Endothelial cell of umbilical vein (primary cell): ENCODE data around the gene AKNA. TPM values are rescaled to one million over a fixed set of nuclear protein-coding genes. Genes with fewer than 3 reads are reported as not detected.

ENCODE experiments used
- BruUV-seq: library from RNA; stranded (reverse); fragments of 400-500 nt; replicated peaks from 2 replicates; lab custom pipeline; 2021; lab: Mats Ljungman, UMichigan
- CTCF ChIA-PET: fragments of 300-600, 350-600 bp; sonication (Branson Sonifier 250); formaldehyde crosslinking; loops from one replicate; lab custom pipeline; 2021; ENCODE audit warnings: antibody characterized with exemption, inconsistent platforms; lab: Charles Lee
- POLR2A ChIA-PET: fragments of 300-600, 350-600 bp; sonication (Branson Sonifier 250); formaldehyde crosslinking; loops from one replicate; lab custom pipeline; 2021; ENCODE audit warnings: antibody characterized with exemption, inconsistent platforms; lab: Charles Lee
- DNase-seq: peaks from one replicate; pipeline ENCODE4 v3.0.0-alpha.2; 2011; ENCODE audit warnings: low read depth, low spot score
- FAIRE-seq: peaks from 2 replicates; lab custom pipeline; 2011; peaks lifted over from hg19 to GRCh38; lab: Jason Lieb, UNC
- H2AFZ ChIP-seq: 2 replicates; pipeline ENCODE4 v1.6.0; 2012; ENCODE audit warnings: low read depth, low read length, control low read depth, inconsistent platforms
- H3K27ac ChIP-seq: 2 replicates; pipeline ENCODE4 v1.5.1; 2011; ENCODE audit warnings: low read depth, mild to moderate bottlenecking, control low read depth, low read length, moderate library complexity; ENCODE audit not compliant: insufficient read depth
- H3K27me3 ChIP-seq, 2 experiments: 2 replicates each; pipeline versions ENCODE4 v1.6.0 to v1.6.1; 2011; ENCODE audit warnings: low read length in 2 of 2, mixed read lengths in 1 of 2; ENCODE audit not compliant: control insufficient read depth in 2 of 2, insufficient read depth in 2 of 2
- H3K36me3 ChIP-seq, 2 experiments: 2 replicates in 1 of 2; 3 replicates in 1 of 2; pipeline ENCODE4 v1.5.1; 2011; ENCODE audit warnings: low read length in 2 of 2, mild to moderate bottlenecking in 1 of 2, moderate library complexity in 1 of 2; ENCODE audit not compliant: control insufficient read depth in 2 of 2, insufficient read depth in 2 of 2; ENCODE audit errors: extremely low read depth in 1 of 2
- H3K4me1 ChIP-seq: 3 replicates; pipeline ENCODE4 v1.5.1; 2011; ENCODE audit warnings: mild to moderate bottlenecking, low read length; ENCODE audit not compliant: control insufficient read depth, insufficient read depth; ENCODE audit errors: extremely low read depth
- H3K4me2 ChIP-seq: 2 replicates; pipeline ENCODE4 v1.6.1; 2011; ENCODE audit warnings: low read length, control low read depth, mixed read lengths; ENCODE audit not compliant: insufficient read depth
- H3K4me3 ChIP-seq, 3 experiments: fragments of 200-600 bp in 1 of 3; sonication (generic), shearing (Covaris generic) in 1 of 3; replicated peaks in 1 of 3; 2 replicates each; pipeline ENCODE4 v1.5.1; 2011 to 2016; ENCODE audit warnings: control low read depth in 3 of 3, low read length in 3 of 3, mild to moderate bottlenecking in 2 of 3, inconsistent platforms in 1 of 3, low read depth in 1 of 3, moderate library complexity in 1 of 3; ENCODE audit not compliant: insufficient read depth in 1 of 3
- H3K79me2 ChIP-seq: 2 replicates; pipeline ENCODE4 v1.6.0; 2012; ENCODE audit warnings: low read length, inconsistent platforms; ENCODE audit not compliant: control insufficient read depth, insufficient read depth
- H3K9ac ChIP-seq: replicated peaks from 2 replicates; pipeline ENCODE3; 2011; ENCODE audit warnings: low read length, control low read depth; ENCODE audit not compliant: insufficient read depth; ENCODE audit errors: extremely low read depth
- H3K9me1 ChIP-seq: replicated peaks from 3 replicates; pipeline ENCODE4 v1.6.0; 2011; ENCODE audit warnings: mild to moderate bottlenecking, low read length; ENCODE audit not compliant: control insufficient read depth, insufficient read depth; ENCODE audit errors: extremely low read depth
- H3K9me3 ChIP-seq: replicated peaks from 2 replicates; pipeline ENCODE4 v1.5.1; 2012; ENCODE audit warnings: low read length, inconsistent platforms; ENCODE audit not compliant: control insufficient read depth, insufficient read depth
- H4K20me1 ChIP-seq: replicated peaks from 2 replicates; pipeline ENCODE3; 2011; ENCODE audit warnings: mild to moderate bottlenecking, low read length; ENCODE audit not compliant: control insufficient read depth, insufficient read depth; ENCODE audit errors: extremely low read depth
- EZH2 ChIP-seq: IDR thresholded peaks from 2 replicates; pipeline ENCODE4 v1.6.1; 2012; ENCODE audit warnings: borderline replicate concordance, low read depth, mild to moderate bottlenecking, moderate library complexity, low read length, inconsistent platforms; ENCODE audit not compliant: severe bottlenecking
- FOS ChIP-seq: IDR thresholded peaks from 2 replicates; pipeline ENCODE4 v1.6.1; 2011; ENCODE audit warnings: mild to moderate bottlenecking, low read length, moderate library complexity, borderline replicate concordance; ENCODE audit not compliant: insufficient read depth
- GATA2 ChIP-seq: IDR thresholded peaks from 2 replicates; pipeline ENCODE4 v1.7.0; 2011; ENCODE audit warnings: low read depth, mild to moderate bottlenecking, moderate library complexity, mixed read lengths, low read length; ENCODE audit not compliant: insufficient read length, insufficient read depth
- JUN ChIP-seq: IDR thresholded peaks from 2 replicates; pipeline ENCODE4 v1.6.1; 2011; ENCODE audit warnings: borderline replicate concordance, low read depth; ENCODE audit not compliant: insufficient read length, insufficient read depth
- MYC ChIP-seq: IDR thresholded peaks from one replicate; pipeline ENCODE4 v1.6.1; 2011; ENCODE audit warnings: mild to moderate bottlenecking, low read depth, low read length
- POLR2A ChIP-seq: IDR thresholded peaks from 2 replicates; pipeline ENCODE4 v1.6.1; 2012; ENCODE audit warnings: low read depth, mild to moderate bottlenecking, control low read depth, low read length
- POLR2AphosphoS5 ChIP-seq: IDR thresholded peaks from 2 replicates; pipeline ENCODE4 v1.6.1; 2012; ENCODE audit warnings: low read depth, mild to moderate bottlenecking, control low read depth, low read length, moderate library complexity; ENCODE audit not compliant: insufficient read depth
- dilution Hi-C: fragments of 300-500 bp; cut with MboI; formaldehyde crosslinking; loops from one replicate; pipeline ENCODE4 v1.15.0; 2019; ENCODE audit warnings: low sequenced_read_pairs; ENCODE audit not compliant: extremely low pct_ligation_motif_present
- intact Hi-C: fragments of 100-400 bp; cut with micrococcal nuclease; formaldehyde crosslinking; loops from one replicate; pipeline ENCODE4 v1.10.0; 2022
- polyA plus RNA-seq, 4 experiments: library from polyadenylated mRNA; depleted of rRNA in 3 of 4; stranded (reverse) in 3 of 4; unstranded in 1 of 4; fragments of >200 nt; gene quantifications; 2 replicates each; pipeline versions ENCODE4 v1.2.1 to v1.2.3, GENCODE V29; 2011 to 2012; ENCODE audit warnings: missing spikeins in 1 of 4
- total RNA-seq: library from RNA; stranded (reverse); gene quantifications from 2 replicates; pipeline ENCODE4 v1.2.3, GENCODE V29; 2021
- TF ChIP-seq, protein P1 (sequence below): IDR thresholded peaks from 2 replicates; pipeline ENCODE4 v1.6.1; 2011; ENCODE audit not compliant: insufficient read depth, insufficient read length
- TF ChIP-seq, protein P2 (sequence below), 2 donors: IDR thresholded peaks; 1 replicate in 1 of 2; 2 replicates in 1 of 2; pipeline ENCODE4 v1.5.1; 2011; ENCODE audit warnings: low read length in 2 of 2, mild to moderate bottlenecking in 2 of 2, moderate library complexity in 2 of 2, control low read depth in 1 of 2, inconsistent platforms in 1 of 2, low read depth in 1 of 2; ENCODE audit not compliant: insufficient read depth in 1 of 2; ENCODE audit errors: extremely low read depth in 1 of 2

The AKNA gene
- total and polyA plus RNA-seq, 2 donors (not counting 3 experiments of a cell fraction or from before 2014, with no cell fraction given): 11.3 to 22.4 TPM

DNA sequence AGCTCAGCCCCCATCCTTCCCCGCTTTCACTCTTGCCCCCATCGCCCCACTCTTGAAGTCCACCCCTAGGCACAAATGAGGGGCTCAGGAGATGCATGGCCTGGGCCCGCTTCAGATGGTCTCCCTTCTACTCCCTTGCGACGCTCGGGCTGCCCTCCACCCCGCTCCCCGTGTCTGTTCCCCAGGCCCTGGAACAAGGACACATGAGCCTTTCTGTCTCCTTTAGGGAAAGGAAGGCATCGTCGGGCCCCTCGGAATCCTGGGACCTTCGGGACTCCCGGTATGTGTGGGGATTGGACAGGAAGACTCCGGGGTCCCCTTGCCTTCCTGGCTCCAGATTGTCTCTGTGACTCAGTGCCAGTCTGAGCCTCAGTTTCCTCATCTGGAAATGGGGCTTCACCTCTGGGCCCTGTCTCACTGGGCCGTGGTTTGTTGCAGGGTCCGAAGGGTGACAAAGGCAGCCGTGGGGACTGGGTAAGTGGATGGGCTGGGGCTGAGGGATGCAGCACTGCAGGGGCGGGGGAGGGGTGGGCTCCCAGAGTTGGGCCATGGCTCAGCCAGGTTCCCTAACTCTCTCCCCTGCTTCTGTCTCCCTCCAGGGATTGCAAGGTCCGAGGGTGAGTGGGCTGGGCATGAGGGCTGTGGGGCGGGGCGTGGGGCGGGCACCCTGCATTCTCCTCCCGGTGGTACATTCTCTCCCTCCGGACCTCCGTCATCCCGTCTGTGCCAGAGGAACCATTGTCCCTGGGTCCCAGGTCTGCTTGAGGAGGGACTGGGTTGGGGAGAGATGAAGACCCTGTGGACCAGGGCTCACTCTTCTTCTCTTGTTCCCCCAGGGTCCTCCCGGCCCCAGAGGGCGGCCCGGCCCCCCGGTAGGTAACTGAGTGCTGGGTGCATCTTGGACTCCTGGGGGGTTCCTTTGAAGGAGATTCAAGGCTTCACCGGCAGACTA lies 86.7 kb downstream of the AKNA start:
- FAIRE-seq (no peak), DNase-seq (no peak)
- Histone ChIP-seq H3K36me3 (peaks cover 5 to 7% of the 10 kb centered on the region in 2 experiments), H3K79me2 (no peaks in the 10 kb centered on the region), H4K20me1 (no peaks in the 10 kb centered on the region), H3K4me2 (no peak overlapping the region), H3K9me1 (no peaks in the 10 kb centered on the region), H3K27ac (no peak overlapping the region), H3K4me3 (no peak overlapping the region), H3K4me1 (no peaks in the 10 kb centered on the region), H3K9me3 (no peaks in the 10 kb centered on the region), H3K9ac (no peak overlapping the region), H3K27me3 (no peaks in the 10 kb centered on the region), H2AFZ (no peak overlapping the region)
- no TSS peak for BruUV-seq
- POLR2A ChIA-PET: no interaction called here
- TF ChIP-seq, protein P1, sequence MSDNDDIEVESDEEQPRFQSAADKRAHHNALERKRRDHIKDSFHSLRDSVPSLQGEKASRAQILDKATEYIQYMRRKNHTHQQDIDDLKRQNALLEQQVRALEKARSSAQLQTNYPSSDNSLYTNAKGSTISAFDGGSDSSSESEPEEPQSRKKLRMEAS: no peak
- TF ChIP-seq, protein P2, sequence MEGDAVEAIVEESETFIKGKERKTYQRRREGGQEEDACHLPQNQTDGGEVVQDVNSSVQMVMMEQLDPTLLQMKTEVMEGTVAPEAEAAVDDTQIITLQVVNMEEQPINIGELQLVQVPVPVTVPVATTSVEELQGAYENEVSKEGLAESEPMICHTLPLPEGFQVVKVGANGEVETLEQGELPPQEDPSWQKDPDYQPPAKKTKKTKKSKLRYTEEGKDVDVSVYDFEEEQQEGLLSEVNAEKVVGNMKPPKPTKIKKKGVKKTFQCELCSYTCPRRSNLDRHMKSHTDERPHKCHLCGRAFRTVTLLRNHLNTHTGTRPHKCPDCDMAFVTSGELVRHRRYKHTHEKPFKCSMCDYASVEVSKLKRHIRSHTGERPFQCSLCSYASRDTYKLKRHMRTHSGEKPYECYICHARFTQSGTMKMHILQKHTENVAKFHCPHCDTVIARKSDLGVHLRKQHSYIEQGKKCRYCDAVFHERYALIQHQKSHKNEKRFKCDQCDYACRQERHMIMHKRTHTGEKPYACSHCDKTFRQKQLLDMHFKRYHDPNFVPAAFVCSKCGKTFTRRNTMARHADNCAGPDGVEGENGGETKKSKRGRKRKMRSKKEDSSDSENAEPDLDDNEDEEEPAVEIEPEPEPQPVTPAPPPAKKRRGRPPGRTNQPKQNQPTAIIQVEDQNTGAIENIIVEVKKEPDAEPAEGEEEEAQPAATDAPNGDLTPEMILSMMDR (IDR thresholded peaks at IDR 0.05; ENCODE audit: extremely low read depth in 1 of 2, insufficient read depth in 1 of 2, low read depth in 1 of 2, low read length in 2 of 2): no peak
- TF ChIP-seq MYC (no peak), FOS (no peak), EZH2 (no peak), GATA2 (no peak), JUN (no peak), POLR2A (no peak), POLR2AphosphoS5 (no peak)
- dilution Hi-C loops: no loop called here
- intact Hi-C loops: no loop called here
- CTCF ChIA-PET: interaction anchor here (2.1 to 3.6 kb wide), 2 partner anchors 10 to 193 kb away, joined by 14 to 24 read pairs; no protein-coding TSS in a partner anchor
